DMS153 (cell line): ENCODE data around the gene TRIM38.

Experiments used
- DNase-seq: peaks from one replicate; lab custom pipeline; 2025; lab: John Stamatoyannopoulos, UW

The TRIM38 gene

DNA sequence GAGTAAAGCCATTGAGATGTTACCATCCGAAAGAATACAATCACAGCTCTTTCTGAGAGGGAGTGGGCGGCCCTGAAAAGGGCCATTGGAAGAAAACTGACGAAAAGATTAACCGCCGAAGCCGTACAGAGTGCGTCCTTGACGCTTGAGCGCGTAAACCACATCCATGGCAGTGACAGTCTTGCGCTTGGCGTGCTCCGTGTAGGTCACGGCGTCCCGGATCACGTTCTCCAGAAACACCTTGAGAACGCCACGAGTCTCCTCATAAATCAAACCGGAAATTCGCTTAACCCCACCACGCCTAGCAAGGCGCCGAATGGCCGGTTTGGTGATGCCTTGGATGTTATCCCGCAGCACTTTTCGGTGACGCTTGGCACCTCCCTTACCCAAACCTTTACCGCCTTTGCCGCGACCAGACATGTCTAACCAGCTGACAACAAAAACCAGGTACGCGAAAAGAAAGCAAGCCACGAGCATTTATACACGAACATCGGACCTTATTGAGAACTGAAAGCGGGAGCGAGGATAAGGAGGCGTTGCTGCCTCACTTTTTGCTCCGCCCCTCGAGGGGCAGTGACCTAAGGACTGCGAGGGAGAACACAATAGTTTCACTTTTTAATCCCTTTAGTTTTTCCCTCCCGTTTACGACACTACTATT is 64.4 kb downstream of the TRIM38 start:
- peak; percentile 95 for DNase-seq

DNA sequence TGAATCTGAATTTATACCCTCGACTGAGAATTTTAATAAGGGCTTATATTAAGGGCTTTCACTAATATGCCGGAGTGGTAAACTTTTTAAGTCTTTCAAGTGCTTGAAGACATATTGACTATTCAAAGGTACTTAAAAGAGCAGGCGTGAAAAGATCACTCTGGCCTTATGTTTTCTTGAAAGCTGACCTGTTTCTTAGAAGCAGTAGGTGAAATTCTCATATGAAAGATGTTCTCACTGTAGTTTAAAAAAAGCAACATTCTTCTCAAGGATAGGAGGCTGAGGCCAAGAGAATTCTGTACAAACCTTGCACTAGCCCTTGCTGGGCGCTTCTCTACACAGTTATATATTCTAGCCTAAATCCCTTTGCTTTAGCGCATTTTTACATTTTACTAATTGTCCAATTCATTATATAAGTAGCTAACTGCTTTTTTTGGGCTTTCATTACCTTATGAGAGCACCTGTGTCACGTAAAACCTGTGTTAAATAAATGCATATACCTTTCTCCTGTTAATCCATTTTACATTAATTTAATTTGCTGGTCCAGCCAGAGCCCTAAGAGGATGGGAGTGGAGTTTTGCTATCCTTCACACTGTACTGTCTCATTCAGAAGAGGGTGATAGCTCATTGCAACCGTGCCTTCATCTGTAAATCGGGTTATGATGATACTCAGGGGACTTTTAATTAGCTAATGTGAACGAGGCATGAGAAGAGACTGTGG is 65.0 kb downstream of the TRIM38 start:
- DNase-seq, result no peak

DNA sequence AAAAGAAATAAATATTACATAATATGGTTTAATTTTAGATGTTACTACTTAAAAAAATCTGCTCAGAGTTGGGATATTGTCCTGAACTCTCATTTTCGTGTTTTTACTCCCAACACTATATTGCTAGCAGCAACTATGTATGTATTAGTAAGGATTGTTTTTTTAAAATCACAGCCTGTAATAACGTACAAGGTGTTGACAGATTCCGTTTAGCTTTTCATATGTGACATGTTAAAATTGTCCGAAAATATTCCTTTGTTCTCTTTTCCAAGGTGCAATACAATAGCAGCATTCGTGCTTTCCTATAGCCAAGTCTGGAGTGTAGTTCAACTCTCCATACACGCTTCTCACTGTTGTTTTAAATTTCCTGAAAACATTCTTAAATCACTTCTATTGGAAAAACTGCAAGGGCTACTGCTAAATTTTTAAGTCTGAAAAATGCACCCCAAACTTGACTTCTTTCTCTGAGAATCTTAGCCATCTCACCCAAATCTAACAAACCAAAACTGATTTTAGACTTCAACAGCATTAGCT is 65.7 kb downstream of the TRIM38 start:
- DNase-seq, result no peak

DNA sequence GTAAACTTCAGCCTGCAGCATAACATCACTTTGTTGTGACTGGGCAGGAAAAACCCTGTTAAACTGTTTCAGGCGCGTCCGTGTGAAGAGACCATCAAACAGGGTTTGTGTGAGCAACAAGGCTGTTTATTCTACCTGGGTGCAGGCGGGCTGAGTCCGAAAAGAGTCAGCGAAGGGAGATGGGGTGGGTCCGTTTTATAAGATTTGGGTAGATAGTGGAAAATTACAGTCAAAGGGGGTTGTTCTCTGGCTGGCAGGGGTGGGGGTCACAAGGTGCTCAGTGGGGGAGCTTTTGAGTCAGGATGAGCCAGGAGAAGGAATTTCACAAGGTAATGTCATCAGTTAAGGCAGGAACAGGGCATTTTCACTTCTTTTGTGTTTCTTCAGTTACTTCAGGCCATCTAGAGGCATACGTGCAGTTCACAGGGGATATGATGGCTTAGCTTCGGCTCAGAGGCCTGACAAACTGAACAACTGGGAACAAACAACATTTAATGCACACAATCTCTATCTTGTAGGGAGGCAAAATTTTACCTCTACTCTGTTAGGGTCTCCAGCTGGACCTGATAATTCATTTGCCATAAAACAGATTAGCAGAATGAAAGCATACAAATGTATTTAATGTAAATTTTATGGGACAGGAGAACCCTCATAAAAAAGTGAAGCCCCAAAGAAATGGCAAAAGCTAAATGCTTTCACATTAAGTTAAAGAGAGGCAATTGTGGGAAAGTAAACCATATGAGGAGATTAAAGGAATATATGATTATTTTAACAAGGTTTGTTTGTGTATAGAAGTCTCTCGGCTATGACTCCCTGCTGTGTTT is 66.4 kb downstream of the TRIM38 start:
- no peak for DNase-seq

DNA sequence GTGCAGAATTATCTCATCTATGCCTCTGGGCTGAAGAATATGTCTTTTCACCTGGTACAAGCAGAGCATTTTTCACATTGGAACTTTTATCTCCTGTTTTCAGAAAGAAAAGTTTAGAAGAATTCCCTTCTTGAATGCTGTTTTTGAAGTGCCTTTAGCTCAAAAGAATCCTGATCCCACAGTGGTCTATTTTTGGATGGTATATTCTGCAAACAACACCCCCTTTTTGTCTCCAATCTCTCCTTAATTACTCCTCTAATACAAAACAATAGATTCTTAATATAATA is 66.9 kb downstream of the TRIM38 start:
- DNase-seq, result no peak

DNA sequence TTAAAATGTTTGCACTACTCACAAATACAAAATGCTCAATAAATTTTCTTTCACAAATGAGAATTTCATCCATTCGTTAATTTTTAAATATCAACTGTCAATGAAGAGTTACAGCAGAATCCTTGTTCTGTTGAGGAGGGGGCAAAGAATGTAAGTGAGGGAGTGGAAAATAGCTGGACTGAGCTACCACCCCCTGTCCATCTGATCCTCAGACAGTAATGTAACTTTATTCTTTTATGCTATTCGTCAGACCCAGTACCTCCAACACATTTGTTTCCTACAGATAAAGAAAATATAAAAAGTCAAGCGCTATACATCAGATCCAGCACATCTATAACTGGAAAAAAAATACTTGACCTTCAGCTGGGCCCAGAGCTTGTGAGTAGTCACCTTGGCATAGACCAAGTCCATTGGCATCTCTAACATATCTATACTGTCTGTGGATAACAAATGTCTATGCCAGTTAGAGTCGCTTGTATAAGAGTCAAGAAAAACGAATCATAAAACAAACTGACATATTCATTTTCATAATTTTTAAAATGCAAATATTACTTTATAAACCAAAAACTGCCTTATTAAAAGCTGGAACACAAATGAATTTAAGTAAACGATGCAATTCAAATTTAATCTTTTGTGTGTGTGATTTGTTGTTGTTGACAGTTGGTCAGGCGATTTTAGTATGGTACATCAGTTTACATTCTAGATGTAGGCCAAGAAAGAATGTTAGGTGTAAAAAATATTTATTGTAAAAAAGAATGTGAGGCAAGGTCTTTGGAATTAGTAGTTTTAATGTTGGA is 67.5 kb downstream of the TRIM38 start:
- DNase-seq, result no peak

DNA sequence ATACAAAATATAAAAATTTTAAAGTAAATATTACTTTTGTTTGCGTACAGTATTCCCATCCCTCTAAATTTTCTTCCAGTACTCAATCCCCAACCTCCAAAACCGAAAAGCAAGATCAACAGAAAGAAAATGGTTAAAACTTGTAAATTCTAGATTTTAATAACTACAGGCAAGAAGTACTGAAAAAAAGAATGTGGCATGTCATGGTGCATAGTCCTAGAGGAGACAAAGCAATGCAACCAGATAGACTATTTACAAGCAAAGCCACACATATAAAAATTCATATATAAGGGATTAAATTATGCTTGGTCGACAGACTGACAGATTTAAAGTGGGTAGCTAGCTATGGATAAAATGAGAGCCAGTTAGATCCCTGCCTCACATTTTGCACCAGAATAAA is 68.1 kb downstream of the TRIM38 start:
- DNase-seq, result no peak

DNA sequence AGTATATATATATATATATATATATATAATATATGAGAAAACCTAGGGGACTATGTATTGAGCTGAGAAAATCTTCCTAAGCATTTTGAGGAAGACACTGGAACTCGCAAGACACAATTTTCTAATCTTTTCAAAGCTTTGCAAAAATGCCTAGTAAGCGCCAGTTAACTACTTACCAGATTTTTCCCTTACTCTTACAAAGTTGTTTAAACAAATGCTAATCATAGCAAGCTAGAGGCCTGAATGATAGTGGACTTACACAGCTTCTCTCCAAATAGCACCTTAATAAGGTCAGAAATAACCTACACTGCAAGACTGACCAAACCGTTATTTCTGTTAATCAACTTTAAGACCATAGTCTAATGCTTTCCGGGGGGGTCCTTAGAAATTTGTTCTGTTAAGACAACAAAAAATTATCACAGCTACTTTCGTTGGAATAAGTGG is 68.6 kb downstream of the TRIM38 start:
- no peak for DNase-seq

DNA sequence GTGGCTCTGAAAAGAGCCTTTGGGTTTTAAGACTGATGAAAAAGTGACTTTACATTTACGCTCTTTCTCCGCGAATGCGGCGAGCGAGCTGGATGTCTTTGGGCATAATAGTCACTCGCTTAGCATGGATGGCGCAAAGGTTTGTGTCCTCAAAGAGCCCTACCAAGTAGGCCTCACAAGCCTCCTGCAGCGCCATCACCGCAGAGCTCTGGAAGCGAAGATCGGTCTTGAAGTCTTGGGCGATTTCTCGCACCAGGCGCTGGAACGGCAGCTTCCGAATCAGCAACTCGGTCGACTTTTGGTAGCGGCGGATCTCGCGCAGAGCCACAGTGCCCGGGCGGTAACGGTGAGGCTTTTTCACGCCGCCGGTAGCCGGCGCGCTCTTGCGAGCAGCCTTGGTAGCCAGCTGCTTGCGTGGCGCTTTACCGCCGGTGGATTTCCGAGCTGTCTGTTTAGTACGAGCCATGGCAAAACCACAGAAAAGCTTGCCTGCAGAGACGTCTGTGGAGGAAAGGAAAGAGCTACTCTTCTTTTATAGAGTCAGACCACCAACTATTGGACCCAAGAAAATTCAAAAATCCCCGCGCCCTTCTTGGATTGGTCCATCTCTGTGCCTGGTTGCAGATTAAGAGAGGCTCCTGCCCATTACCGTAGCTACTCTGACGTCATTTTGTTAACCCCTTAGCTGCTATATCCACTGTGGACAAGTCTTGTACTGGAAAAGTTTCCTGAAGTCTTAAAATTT is 69.2 kb downstream of the TRIM38 start:
- DNase-seq, result peak; percentile 96

DNA sequence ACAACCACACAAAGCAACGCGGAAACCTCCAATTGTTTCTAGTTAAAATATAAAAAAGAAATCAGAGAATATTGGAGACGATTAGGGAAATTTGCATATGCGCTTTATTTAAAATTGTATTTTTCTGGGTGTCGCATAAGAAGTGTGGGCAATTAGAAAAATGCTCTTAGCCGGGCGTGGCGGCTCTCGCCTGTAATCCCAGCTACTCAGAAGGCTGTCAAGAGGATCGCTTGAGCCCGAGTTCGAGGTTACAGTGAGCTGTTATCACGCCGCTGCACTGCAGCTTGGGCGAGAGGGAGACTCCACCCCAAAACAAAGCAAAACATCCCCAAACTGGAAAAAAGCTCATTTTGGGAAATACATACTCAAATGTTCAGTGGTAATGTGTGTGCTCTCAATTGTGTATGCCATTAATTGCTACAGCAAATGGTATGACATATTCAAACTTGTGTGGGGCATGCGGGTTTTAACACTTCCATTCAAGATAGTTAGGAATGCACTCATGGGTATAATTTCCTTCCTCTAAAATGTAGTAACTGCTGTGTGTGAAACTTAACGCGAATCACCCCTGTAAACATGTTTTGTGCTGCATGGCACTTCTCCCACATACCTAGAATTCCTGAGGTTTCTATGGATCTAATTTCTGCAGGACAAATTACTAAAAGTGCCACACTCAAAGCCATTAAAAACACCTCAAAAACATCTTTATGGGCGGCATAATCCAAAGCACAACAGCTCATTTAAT is 69.9 kb downstream of the TRIM38 start:
- DNase-seq, result no peak

DNA sequence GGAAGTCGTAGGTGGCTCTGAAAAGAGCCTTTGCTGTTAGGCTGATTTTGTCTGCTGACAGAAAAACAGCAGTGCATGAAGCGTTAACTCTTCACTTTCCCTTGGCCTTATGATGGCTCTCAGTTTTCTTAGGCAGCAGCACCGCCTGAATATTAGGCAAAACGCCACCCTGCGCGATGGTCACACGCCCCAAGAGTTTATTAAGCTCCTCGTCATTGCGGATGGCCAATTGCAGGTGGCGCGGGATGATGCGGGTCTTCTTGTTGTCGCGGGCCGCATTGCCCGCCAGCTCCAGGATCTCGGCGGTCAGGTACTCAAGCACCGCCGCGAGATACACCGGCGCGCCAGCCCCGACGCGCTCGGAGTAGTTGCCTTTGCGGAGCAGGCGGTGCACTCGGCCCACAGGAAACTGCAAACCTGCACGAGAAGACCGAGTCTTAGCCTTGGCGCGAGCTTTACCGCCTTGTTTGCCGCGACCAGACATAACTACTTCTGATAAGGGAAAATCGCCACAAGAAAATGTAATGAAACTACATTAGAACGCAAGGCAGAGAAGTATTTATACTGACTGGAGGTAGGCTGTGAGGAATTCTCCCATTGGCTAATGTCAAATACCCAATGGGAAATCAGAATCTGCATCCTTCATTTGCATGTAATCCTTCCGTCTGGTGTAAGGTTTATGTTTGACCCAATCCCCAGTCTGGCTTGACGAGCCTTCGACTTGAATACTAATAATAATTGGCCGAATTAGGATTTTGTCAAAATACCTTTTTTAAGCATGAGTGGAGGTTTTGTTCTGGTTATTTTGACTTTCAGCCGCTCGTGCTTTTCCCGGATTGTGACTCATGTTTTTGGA is 70.7 kb downstream of the TRIM38 start:
- DNase-seq, result peak; percentile 90

DNA sequence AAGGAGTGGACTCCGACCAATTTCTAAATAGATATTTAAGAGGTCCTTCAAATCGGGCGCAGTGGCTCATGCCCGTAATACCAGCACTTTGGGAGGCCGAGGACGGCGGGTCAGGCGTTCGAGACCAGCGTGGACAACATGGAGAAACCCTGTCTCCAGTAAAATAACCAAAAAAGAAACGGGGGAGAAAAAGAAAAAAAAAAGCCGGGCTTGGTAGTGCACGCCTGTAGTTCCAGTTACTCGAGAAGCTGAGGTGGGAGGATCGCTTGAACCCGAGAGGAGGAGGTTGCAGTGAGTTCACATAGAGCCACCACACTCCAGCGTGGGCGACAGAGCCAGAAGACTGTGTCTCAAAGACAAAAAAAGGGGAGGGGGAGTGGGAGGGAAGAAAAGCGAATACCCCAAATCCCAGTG is 71.3 kb downstream of the TRIM38 start:
- DNase-seq, result no peak

DNA sequence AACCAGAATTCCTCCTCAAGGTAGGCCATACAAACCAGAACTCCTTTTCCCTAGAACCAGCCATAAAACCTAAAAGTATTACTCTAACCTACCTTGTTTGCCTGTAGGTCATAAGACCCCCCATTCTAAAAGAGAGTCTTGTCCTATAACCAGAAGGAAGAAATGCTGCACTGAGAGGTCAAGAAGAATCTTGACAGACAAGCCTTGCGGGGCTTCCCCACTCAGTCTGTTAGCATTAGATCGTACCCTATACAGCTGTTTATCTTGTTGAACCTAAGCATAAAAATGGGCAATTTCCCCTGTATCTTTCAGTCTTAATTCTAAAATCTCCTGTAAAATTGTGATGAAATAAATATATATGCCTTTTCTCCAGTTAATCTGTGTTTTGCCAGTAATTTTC is 72.3 kb downstream of the TRIM38 start:
- no peak for DNase-seq
